NCI-H1417 (cell line): ENCODE data around the gene FNDC3B.
"Not testable (repeated sequence)": the region's sequence is repeated elsewhere in the genome, so short reads cannot be mapped to it uniquely, and the experiment has no call there.

Source experiments
- DNase-seq, 3 experiments: peaks; one replicate each; lab custom pipeline; 2025; lab: John Stamatoyannopoulos, UW

Gene FNDC3B

DNA sequence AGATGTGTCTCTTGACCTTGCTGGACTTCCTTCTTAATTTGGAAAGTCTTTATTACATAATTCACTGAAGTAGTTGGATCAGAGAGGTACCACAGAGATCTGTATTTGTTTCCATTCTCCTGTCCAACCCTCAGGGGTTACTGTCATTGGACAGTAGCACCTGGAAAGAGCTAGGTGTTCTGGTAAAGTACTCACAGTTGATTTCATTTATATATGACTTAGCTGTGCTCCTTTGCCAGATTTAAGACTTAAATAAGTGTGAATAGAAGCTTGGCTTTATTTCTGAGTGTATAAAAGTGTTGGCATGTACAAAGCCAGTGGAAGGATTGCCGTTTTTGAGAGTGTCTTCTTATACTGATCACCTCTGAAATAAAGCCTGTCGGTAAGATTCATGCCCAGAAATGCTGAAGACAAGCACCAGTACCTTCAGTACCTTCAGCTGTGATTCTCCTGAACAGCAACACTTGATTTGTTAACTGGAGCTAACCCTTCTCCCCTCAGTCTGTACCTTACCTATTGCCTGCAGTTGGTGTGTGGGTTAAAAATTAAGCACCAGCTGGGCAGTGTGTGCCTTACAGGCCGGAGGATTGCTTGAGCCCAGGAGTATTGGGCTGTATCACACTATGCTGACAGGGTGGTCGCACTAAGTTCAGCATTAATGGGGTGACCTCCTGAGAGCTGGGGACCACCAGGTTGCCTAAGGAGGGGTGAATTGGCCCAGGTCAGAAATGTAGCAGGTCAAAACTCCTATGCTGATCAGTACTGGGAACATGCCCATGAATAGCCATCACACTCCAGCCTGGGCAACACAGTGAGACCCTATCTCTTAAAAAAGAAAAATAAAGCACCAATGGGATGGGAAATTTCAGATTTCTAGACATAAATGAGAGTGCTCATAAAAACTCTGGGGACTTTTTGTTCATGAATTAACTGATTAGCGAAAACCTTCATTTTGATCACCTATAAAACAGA is 197.7 kb downstream of the FNDC3B start:
- no peak for DNase-seq

DNA sequence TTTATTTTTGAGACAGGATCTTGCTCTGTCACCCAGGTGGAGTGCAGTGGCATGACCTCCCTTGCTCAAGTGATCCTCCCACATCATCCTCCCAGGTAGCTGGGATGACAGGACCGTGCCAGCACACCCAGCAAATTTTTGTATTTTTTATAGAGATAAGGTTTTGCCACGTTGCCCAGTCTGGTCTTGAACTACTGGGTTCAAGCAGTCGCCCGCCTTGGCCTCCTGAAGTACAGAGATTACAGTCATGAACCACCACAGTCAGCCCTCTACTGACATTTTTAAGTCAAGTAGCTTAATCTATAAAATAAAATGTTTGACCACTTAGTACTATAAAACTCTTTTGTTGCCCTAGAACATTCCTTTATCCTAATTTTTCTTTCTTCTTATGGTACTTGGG is 198.8 kb downstream of the FNDC3B start:
- DNase-seq, result no peak

DNA sequence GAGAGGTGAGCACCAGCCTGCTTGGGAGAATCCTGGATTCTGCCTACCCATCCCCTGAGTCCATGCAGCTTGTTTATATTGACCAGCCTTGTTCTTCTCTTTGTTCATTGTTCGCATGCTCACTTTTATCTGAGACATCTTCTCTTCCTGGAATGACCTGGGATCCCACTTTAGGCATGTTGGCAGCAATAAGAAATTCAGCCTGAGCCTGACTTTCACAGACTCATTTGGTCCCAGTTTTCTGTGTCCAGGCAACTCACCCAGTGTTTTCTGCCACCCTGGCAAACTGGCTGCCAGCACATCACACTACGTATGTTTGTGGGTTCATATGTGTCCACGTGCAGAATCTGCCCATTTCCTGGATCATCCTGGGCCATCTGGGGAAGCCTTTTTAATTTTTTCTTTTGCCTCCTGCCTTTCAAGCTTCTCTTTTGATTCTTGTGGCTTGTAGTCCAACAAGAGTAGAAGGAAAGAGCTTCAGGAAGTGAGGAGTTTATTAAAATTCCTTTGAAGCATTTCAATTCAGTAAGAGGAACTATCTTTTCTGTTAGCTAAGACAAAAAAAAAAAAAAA is 199.9 kb downstream of the FNDC3B start:
- DNase-seq, result no peak

- no peak for DNase-seq
These were observed 202.0 kb downstream of the FNDC3B start for GRCh38 chr3:172241405-172241804.

DNA sequence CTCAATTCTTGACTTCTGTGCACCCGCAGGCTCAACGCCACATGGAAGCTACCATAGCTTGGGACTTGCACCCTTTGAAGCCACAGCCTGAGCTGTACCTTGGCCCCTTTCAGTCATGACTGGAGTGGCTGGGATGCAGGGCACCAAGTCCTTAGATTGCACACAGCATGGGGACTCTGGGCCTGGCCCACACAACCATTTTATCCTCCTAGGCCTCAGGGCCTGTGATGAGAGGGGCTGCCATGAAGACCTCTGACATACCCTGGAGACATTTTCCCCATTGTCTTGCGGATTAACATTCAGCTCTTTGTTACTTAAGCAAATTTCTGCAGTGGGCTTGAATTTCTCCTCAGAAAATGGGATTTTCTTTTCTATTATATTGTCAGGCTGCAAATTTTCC is 203.1 kb downstream of the FNDC3B start:
- not testable (repeated sequence) for DNase-seq

- not testable (repeated sequence) for DNase-seq
These were observed 204.0 kb downstream of the FNDC3B start for GRCh38 chr3:172243376-172243775.

- DNase-seq, result no peak
These were observed 204.6 kb downstream of the FNDC3B start for GRCh38 chr3:172244011-172244410.

DNA sequence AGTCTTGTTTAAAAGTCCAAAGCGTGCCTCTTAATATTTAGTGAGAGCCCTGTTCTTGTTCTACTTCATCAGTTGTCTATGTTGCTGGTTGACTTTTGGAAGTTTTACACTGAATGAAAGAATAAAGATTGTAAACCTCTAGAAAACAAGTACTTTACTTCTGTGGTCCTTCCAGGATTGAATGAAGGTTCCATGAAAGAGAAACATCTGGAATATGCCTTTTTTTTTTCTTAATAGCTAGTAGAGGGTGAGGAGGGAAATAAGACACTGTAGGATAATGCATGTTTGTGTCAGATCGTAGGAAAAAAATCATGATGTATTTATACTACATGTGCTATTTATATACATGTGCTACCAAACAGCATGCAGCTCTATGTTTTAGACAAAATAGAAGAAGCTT is 205.9 kb downstream of the FNDC3B start:
- no peak for DNase-seq

- no peak for DNase-seq
These were observed 206.9 kb downstream of the FNDC3B start for GRCh38 chr3:172246107-172246844.

DNA sequence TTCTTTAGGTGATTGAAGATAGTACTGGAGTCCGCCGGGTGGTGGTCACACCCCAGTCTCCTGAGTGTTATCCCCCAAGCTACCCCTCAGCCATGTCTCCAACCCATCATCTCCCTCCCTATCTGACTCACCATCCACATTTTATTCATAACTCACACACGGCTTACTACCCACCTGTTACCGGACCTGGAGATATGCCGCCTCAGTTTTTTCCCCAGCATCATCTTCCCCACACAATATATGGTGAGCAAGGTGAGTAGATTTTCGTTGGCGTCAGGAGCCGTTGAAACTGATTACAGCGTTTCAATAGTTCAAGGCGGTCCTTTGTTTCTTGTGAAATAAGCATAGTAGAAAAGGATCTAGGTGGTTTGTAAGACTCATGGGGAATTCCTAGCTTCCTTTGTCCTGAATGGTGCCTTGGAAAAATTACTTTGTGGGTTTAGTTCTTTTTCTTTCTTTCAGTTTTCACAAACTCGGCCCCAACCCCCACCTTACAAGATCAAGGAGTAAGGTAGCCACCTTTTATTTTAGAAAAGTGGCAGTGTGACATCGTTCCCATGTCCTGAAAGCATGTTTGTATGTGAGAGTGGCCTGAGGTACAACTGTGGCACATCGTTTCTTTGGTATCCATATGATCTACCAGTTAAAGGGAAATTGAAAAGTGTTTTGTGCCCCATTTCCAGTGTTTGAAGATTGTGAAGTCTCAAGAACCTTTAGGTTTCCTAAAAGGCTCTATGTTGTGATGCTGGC is 208.3 kb downstream of the FNDC3B start:
- DNase-seq, result peak in 1 of 3 experiments; percentile 19

GRCh38 chr3:172249039-172249438 is 209.7 kb downstream of the FNDC3B start:
- DNase-seq, result no peak

GRCh38 chr3:172251211-172251610 is 211.8 kb downstream of the FNDC3B start:
- no peak for DNase-seq

DNA sequence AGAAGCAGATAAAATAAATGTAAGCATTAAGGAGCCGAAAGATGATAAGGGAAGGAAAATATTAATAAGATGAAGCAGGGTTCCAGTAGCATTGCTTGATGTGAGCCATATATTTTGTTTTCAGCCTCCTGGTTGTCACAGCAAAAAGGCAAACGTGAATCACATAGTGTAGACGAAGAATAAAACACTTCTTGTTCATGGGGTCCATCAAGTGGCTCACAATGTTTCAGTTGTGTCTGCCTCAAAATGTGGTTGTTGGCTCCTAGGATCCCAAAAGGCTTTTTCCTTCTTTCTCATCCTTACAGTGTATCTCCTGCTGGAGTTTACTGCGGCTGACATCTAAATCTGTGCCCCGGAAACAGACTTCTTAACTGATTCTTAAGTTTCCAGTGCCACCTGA is 213.8 kb downstream of the FNDC3B start:
- DNase-seq, result no peak

- DNase-seq, result no peak
These were observed 215.2 kb downstream of the FNDC3B start for GRCh38 chr3:172254542-172254941.

GRCh38 chr3:172255321-172255720 is 215.9 kb downstream of the FNDC3B start:
- DNase-seq, result not testable (repeated sequence)

- no peak for DNase-seq
These were observed 216.8 kb downstream of the FNDC3B start for GRCh38 chr3:172256101-172256734.

DNA sequence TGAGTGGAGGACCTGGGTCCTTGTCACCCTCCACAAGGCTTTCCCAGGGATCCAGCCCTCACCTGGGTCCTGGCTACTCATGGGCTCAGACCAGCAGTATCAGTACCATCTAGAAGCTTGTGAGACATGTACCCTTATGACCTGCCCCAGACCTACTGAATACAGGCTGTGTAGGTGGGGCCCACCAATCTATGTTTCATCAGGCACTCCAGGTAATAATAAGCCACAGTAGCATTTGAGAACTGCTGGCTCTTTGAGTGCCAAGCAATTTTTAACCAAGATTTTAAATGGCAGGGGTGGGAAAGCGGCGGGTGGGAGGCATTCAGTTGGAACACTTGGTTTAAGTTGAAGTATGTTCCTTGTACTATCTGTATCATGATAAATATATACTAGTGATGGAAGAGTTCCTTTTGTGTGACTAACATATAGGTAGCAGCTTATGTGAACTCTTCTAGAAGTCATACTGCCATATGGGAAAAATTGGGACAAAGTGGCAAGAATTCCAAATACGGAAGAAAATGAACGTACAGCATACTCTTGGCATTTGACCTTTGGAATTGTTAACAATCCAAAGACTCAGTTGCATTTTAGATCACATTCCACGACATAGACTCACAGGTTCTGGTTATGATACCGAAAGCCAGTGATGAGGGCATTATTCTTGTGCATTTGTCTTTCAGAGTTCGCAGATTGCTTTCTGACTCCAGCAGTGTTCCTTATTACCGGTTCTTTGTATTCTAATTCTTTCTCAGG is 218.4 kb downstream of the FNDC3B start:
- DNase-seq, result no peak

DNA sequence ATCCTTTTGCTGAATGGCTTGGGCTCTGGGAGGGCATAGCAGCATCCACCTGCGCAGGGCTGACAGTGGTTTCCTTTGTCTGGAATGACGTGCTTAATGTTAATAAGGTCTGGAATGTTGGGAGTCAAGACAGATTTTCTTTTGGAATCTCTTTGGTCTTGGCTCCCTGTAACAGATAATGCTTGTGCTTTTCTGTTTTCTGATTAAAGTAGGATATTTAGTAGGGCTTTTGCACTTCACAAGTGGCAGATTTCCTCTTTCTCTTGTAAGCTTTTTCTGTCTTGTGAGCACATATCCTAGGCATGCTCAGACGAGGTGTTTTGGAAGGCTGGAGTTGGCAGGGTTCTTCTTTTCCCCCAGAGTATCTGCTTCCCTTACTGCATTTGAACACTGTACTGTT is 219.2 kb downstream of the FNDC3B start:
- DNase-seq, result no peak

DNA sequence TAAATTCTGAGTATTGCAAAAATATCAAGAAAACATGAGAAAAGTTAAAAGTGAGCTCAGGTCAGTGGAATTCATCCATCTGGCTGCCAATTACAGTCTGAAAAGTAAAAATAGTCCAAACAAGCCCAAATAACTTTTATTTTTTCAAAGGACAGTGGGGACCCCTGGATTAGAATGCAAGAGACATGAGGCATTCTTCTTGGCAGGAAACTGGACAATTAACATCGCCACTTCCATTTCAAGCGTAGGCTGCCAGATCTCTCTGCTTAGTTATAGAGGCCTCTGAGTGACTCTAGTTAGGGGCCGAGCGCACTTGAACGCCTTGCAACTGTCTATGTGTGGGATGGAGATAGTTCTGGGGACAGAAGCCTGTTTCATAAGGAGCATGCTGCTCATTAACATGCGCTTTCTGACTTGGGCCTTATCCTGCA is 219.7 kb downstream of the FNDC3B start:
- no peak for DNase-seq

GRCh38 chr3:172259726-172260248 is 220.4 kb downstream of the FNDC3B start:
- DNase-seq, result no peak
